ENCODE results near the gene KIAA1549.

DNA sequence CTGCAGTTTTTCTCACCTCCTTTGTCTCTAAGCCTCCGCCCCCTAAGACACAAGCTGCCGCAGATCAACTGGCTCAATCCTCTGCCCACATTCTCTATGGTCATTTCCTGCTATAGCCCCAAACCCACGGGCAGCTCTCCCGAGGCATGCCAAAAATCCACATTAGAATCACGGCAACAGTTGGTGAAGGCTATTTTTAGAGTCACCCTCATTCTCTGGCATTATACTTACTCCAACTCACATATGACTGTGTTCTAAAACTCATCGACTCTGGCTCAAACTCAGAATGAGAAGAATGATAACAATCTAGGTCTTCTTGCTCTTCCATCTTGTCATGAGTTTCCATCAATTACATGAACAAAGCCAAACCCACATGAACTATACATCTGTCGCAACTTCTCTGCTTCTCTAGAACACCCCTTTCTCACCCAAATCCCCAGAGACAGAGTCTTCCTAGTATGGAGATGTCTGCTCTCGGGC lies 10.9 kb upstream of the KIAA1549 start:
- no peak for TF ChIP-seq NR3C1 (CRISPR knock-in tag; conservative IDR thresholded peaks at IDR 0.05; ENCODE audit: low read depth)
- TF ChIP-seq, protein P1, sequence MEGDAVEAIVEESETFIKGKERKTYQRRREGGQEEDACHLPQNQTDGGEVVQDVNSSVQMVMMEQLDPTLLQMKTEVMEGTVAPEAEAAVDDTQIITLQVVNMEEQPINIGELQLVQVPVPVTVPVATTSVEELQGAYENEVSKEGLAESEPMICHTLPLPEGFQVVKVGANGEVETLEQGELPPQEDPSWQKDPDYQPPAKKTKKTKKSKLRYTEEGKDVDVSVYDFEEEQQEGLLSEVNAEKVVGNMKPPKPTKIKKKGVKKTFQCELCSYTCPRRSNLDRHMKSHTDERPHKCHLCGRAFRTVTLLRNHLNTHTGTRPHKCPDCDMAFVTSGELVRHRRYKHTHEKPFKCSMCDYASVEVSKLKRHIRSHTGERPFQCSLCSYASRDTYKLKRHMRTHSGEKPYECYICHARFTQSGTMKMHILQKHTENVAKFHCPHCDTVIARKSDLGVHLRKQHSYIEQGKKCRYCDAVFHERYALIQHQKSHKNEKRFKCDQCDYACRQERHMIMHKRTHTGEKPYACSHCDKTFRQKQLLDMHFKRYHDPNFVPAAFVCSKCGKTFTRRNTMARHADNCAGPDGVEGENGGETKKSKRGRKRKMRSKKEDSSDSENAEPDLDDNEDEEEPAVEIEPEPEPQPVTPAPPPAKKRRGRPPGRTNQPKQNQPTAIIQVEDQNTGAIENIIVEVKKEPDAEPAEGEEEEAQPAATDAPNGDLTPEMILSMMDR (IDR thresholded peaks at IDR 0.05), result no peak
- TF ChIP-seq RORB (CRISPR knock-in tag; IDR thresholded peaks at IDR 0.05), result no peak
- TF ChIP-seq ZNF263 (CRISPR knock-in tag; IDR thresholded peaks at IDR 0.05; ENCODE audit: low read depth), result no peak

Data from WTC11 (cell line).